Naive thymus-derived CD4-positive, alpha-beta T cell (primary cell): ENCODE results near the gene RHOH. TPM values are rescaled to one million over a fixed set of nuclear protein-coding genes. Genes with fewer than 3 reads are reported as not detected.
A peak's percentile ranks its signal among the peaks of the same experiment; 100 is the strongest.

Experiments
- ATAC-seq: fragments of 150-1000 bp; cut with Tn5 transposase; 2 replicates; pipeline ENCODE4 v1.10.0; 2021; ENCODE audit warnings: mild to moderate bottlenecking, moderate library complexity
- CTCF ChIA-PET: fragments of 350-600 bp; sonication (Branson Sonifier 250); formaldehyde crosslinking; loops from one replicate; lab custom pipeline; 2021; ENCODE audit warnings: antibody characterized with exemption; lab: Charles Lee
- POLR2A ChIA-PET: fragments of 350-600 bp; sonication (Branson Sonifier 250); formaldehyde crosslinking; loops from one replicate; lab custom pipeline; 2021; ENCODE audit warnings: antibody characterized with exemption, inconsistent platforms; lab: Charles Lee
- DNase-seq, 9 donors: peaks; one replicate each; pipeline versions ENCODE4 v3.0.0 to v3.0.0-alpha.2; 2020 to 2022; ENCODE audit warnings: mixed read lengths in 1 of 9
- H3K27ac ChIP-seq: one replicate; pipeline ENCODE4 v1.7.0; 2013; ENCODE audit warnings: mild to moderate bottlenecking, low read depth, low read length, moderate library complexity
- H3K27me3 ChIP-seq, 2 donors: one replicate each; pipeline ENCODE4 v1.7.0; 2013; ENCODE audit warnings: low read length in 2 of 2, mild to moderate bottlenecking in 2 of 2, moderate library complexity in 2 of 2; ENCODE audit not compliant: control insufficient read depth in 2 of 2, insufficient read depth in 2 of 2
- H3K36me3 ChIP-seq, 3 experiments: 1 replicate in 2 of 3; 2 replicates in 1 of 3; pipeline ENCODE4 v1.7.0; 2013; ENCODE audit warnings: low read length in 3 of 3, mild to moderate bottlenecking in 3 of 3, moderate library complexity in 1 of 3; ENCODE audit not compliant: insufficient read depth in 3 of 3, control insufficient read depth in 2 of 3
- H3K4me1 ChIP-seq, 2 donors: one replicate each; pipeline ENCODE4 v1.7.0; 2013; ENCODE audit warnings: low read length in 2 of 2, mild to moderate bottlenecking in 2 of 2, moderate library complexity in 1 of 2; ENCODE audit not compliant: control insufficient read depth in 2 of 2, insufficient read depth in 2 of 2
- H3K4me3 ChIP-seq: 2 replicates; pipeline ENCODE4 v1.7.0; 2013; ENCODE audit warnings: mild to moderate bottlenecking, low read length
- H3K9me3 ChIP-seq, 3 experiments: 1 replicate in 2 of 3; 2 replicates in 1 of 3; pipeline ENCODE4 v1.7.0; 2013; ENCODE audit warnings: low read length in 3 of 3; ENCODE audit not compliant: control insufficient read depth in 2 of 3
- H3K27ac Mint-ChIP-seq, 9 donors: one replicate each; pipeline ENCODE4 v1.8.0; 2020 to 2022; ENCODE audit warnings: mixed read lengths in 9 of 9, mild to moderate bottlenecking in 8 of 9, moderate library complexity in 5 of 9, inconsistent platforms in 2 of 9
- H3K27me3 Mint-ChIP-seq, 5 donors: one replicate each; pipeline ENCODE4 v1.8.0; 2021 to 2022; ENCODE audit warnings: mixed read lengths in 5 of 5, mild to moderate bottlenecking in 1 of 5
- H3K36me3 Mint-ChIP-seq, 5 donors: one replicate each; pipeline ENCODE4 v1.8.0; 2020 to 2022; ENCODE audit warnings: mixed read lengths in 5 of 5, mild to moderate bottlenecking in 3 of 5, inconsistent platforms in 1 of 5
- H3K4me1 Mint-ChIP-seq, 7 donors: one replicate each; pipeline ENCODE4 v1.8.0; 2020 to 2022; ENCODE audit warnings: mixed read lengths in 7 of 7, mild to moderate bottlenecking in 3 of 7, inconsistent platforms in 1 of 7
- H3K4me3 Mint-ChIP-seq, 10 donors: one replicate each; pipeline ENCODE4 v1.8.0; 2020 to 2022; ENCODE audit warnings: mild to moderate bottlenecking in 10 of 10, mixed read lengths in 10 of 10, moderate library complexity in 6 of 10, inconsistent platforms in 2 of 10
- H3K9me3 Mint-ChIP-seq, 11 donors: one replicate each; pipeline ENCODE4 v1.8.0; 2020 to 2022; ENCODE audit warnings: mixed read lengths in 11 of 11, mild to moderate bottlenecking in 4 of 11, inconsistent platforms in 1 of 11, moderate library complexity in 1 of 11
- intact Hi-C, 2 donors: fragments of 100-400 bp; cut with micrococcal nuclease; formaldehyde crosslinking; loops; one replicate each; pipeline ENCODE4 v1.15.1; 2023
- polyA plus RNA-seq, 2 donors: library from polyadenylated mRNA; unstranded; fragments of 300-500 nt; fragmentation: Illumina TruSeq; gene quantifications; one replicate each; pipeline ENCODE4 v1.2.3, GENCODE V29; 2021
- total RNA-seq, 6 experiments: library from RNA in 5 of 6; stranded (reverse) in 5 of 6; gene quantifications; 1 replicate in 5 of 6; 2 replicates in 1 of 6; pipeline ENCODE4 v1.2.3 and lab custom pipeline; 2021 to 2026

The RHOH gene
- total and polyA plus RNA-seq, 7 experiments from 2014 or later, result 160 to 479 (median 294) TPM

GRCh38 chr4:40157436-40157835, 39.4 kb upstream of the RHOH start:
- Mint-ChIP-seq H3K9me3 (peaks cover 0 to 4% (median 0%) of the 10 kb centered on the region in 11 donors), H3K4me1 (peaks cover 0 to 24% (median 19%) of the 10 kb centered on the region in 7 donors), H3K36me3 (peaks cover 7 to 30% (median 22%) of the 10 kb centered on the region in 5 donors), H3K27me3 (no peaks in the 10 kb centered on the region), H3K4me3 (no peak overlapping the region), H3K27ac (no peak overlapping the region)
- ATAC-seq, result no peak
- POLR2A ChIA-PET, result interaction anchor here (0.6 to 1.2 kb wide), 2 partner anchors 33 to 143 kb away, joined by 3 read pairs; no protein-coding TSS in a partner anchor
- intact Hi-C loops, result no loop called here
- DNase-seq, result no peak
- Histone ChIP-seq H3K27me3 (no peaks in the 10 kb centered on the region), H3K9me3 (no peaks in the 10 kb centered on the region), H3K36me3 (no peaks in the 10 kb centered on the region), H3K4me3 (no peak overlapping the region), H3K27ac (no peak overlapping the region), H3K4me1 (peaks cover 1 to 22% of the 10 kb centered on the region in 2 donors)
- CTCF ChIA-PET, result interaction anchor here (0.7 kb wide), 1 partner anchor 168 kb away, joined by 5 read pairs; no protein-coding TSS in a partner anchor

- ATAC-seq, result no peak
- peaks cover 0 to 13% (median 5%) of the 10 kb centered on the region in 7 donors for H3K4me1 Mint-ChIP-seq
- Histone ChIP-seq H3K9me3 (no peaks in the 10 kb centered on the region), H3K4me1 (no peaks in the 10 kb centered on the region), H3K36me3 (no peaks in the 10 kb centered on the region), H3K4me3 (no peak overlapping the region), H3K27me3 (no peaks in the 10 kb centered on the region), H3K27ac (no peak overlapping the region)
- H3K27me3 Mint-ChIP-seq, result no peaks in the 10 kb centered on the region
- H3K4me3 Mint-ChIP-seq, result no peak overlapping the region
- H3K36me3 Mint-ChIP-seq, result peaks cover 15 to 39% (median 34%) of the 10 kb centered on the region in 5 donors
- ChIA-PET POLR2A (interaction anchor here (0.8 to 1.0 kb wide), 2 partner anchors 21 to 34 kb away, joined by 3 read pairs; no protein-coding TSS in a partner anchor), CTCF (no interaction called here)
- H3K27ac Mint-ChIP-seq, result peak overlapping the region in 1 of 9 donors; percentile 54
- H3K9me3 Mint-ChIP-seq, result peaks cover 0 to 9% (median 0%) of the 10 kb centered on the region in 11 donors
- intact Hi-C loops, result no loop called here
- DNase-seq, result no peak
Observed at GRCh38 chr4:40160258-40160657, 36.6 kb upstream of the RHOH start.

GRCh38 chr4:40164459-40164858, 32.4 kb upstream of the RHOH start:
- no peaks in the 10 kb centered on the region for H3K27me3 Mint-ChIP-seq
- H3K9me3 Mint-ChIP-seq, result peaks cover 4 to 15% (median 7%) of the 10 kb centered on the region in 11 donors
- ChIA-PET CTCF (interaction anchor here (0.6 kb wide), 1 partner anchor 696 kb away, joined by 4 read pairs; no protein-coding TSS in a partner anchor), POLR2A (interaction anchor here (0.8 to 1.1 kb wide), 2 partner anchors 33 to 83 kb away, joined by 3 read pairs; no protein-coding TSS in a partner anchor)
- H3K36me3 ChIP-seq, result no peaks in the 10 kb centered on the region
- H3K4me3 ChIP-seq, result no peak overlapping the region
- H3K27ac ChIP-seq, result no peak overlapping the region
- peaks cover 11 to 51% (median 46%) of the 10 kb centered on the region in 5 donors for H3K36me3 Mint-ChIP-seq
- ATAC-seq (no peak), DNase-seq (no peak)
- H3K4me1 ChIP-seq, result no peaks in the 10 kb centered on the region
- H3K27ac Mint-ChIP-seq, result peak overlapping the region in 2 of 9 donors; percentile 8 to 20
- intact Hi-C loops, result no loop called here
- no peak overlapping the region for H3K4me3 Mint-ChIP-seq
- H3K27me3 ChIP-seq, result no peaks in the 10 kb centered on the region
- H3K9me3 ChIP-seq, result peaks cover 0 to 3% (median 0%) of the 10 kb centered on the region in 3 experiments
- H3K4me1 Mint-ChIP-seq, result peaks cover 0 to 25% (median 8%) of the 10 kb centered on the region in 7 donors

- Histone ChIP-seq H3K27ac (no peak overlapping the region), H3K4me3 (no peak overlapping the region), H3K9me3 (peaks cover 0 to 3% (median 0%) of the 10 kb centered on the region in 3 experiments), H3K36me3 (no peaks in the 10 kb centered on the region), H3K27me3 (no peaks in the 10 kb centered on the region), H3K4me1 (no peaks in the 10 kb centered on the region)
- no peak for ATAC-seq
- H3K4me1 Mint-ChIP-seq, result peaks cover 0 to 29% (median 12%) of the 10 kb centered on the region in 7 donors
- H3K9me3 Mint-ChIP-seq, result peaks cover 4 to 15% (median 7%) of the 10 kb centered on the region in 11 donors
- ChIA-PET POLR2A (interaction anchor here (0.5 to 1.0 kb wide), 3 partner anchors 18 to 70 kb away, joined by 3 to 4 read pairs (median 4); no protein-coding TSS in a partner anchor), CTCF (no interaction called here)
- H3K27ac Mint-ChIP-seq, result no peak overlapping the region
- intact Hi-C loops, result no loop called here
- peaks cover 11 to 46% (median 40%) of the 10 kb centered on the region in 5 donors for H3K36me3 Mint-ChIP-seq
- no peak overlapping the region for H3K4me3 Mint-ChIP-seq
- H3K27me3 Mint-ChIP-seq, result no peaks in the 10 kb centered on the region
- no peak for DNase-seq
Observed at GRCh38 chr4:40165916-40166315, 30.9 kb upstream of the RHOH start.

- no peak overlapping the region for H3K27ac Mint-ChIP-seq
- DNase-seq, result no peak
- peaks cover 0 to 3% (median 0%) of the 10 kb centered on the region in 3 experiments for H3K9me3 ChIP-seq
- H3K4me3 ChIP-seq, result no peak overlapping the region
- H3K27me3 ChIP-seq, result no peaks in the 10 kb centered on the region
- no peak for ATAC-seq
- peaks cover 5 to 36% (median 24%) of the 10 kb centered on the region in 5 donors for H3K36me3 Mint-ChIP-seq
- POLR2A ChIA-PET, result no interaction called here
- CTCF ChIA-PET, result no interaction called here
- no peaks in the 10 kb centered on the region for H3K27me3 Mint-ChIP-seq
- intact Hi-C loops, result no loop called here
- no peak overlapping the region for H3K4me3 Mint-ChIP-seq
- peaks cover 5 to 38% (median 21%) of the 10 kb centered on the region in 7 donors for H3K4me1 Mint-ChIP-seq
- no peak overlapping the region for H3K27ac ChIP-seq
- H3K36me3 ChIP-seq, result no peaks in the 10 kb centered on the region
- H3K9me3 Mint-ChIP-seq, result peaks cover 0 to 14% (median 7%) of the 10 kb centered on the region in 11 donors
- H3K4me1 ChIP-seq, result peaks cover 0 to 4% of the 10 kb centered on the region in 2 donors
Observed at GRCh38 chr4:40168070-40168469, 28.8 kb upstream of the RHOH start.

GRCh38 chr4:40170588-40170987, 26.2 kb upstream of the RHOH start:
- ChIA-PET POLR2A (interaction anchor here (1.0 to 1.9 kb wide), 2 partner anchors 17 to 44 kb away, joined by 3 to 5 read pairs; no protein-coding TSS in a partner anchor), CTCF (interaction anchor here (0.8 to 1.3 kb wide), 2 partner anchors 21 to 147 kb away, joined by 3 to 5 read pairs; no protein-coding TSS in a partner anchor)
- intact Hi-C loops, result no loop called here
- no peak overlapping the region for H3K4me3 Mint-ChIP-seq
- peaks cover 0 to 3% (median 0%) of the 10 kb centered on the region in 3 experiments for H3K9me3 ChIP-seq
- no peak overlapping the region for H3K4me3 ChIP-seq
- peaks cover 0 to 14% (median 6%) of the 10 kb centered on the region in 11 donors for H3K9me3 Mint-ChIP-seq
- DNase-seq (no peak), ATAC-seq (no peak)
- no peak overlapping the region for H3K27ac Mint-ChIP-seq
- peaks cover 0 to 8% of the 10 kb centered on the region in 2 donors for H3K4me1 ChIP-seq
- H3K27me3 Mint-ChIP-seq, result no peaks in the 10 kb centered on the region
- peaks cover 0 to 25% (median 20%) of the 10 kb centered on the region in 5 donors for H3K36me3 Mint-ChIP-seq
- H3K36me3 ChIP-seq, result no peaks in the 10 kb centered on the region
- no peaks in the 10 kb centered on the region for H3K27me3 ChIP-seq
- no peak overlapping the region for H3K27ac ChIP-seq
- H3K4me1 Mint-ChIP-seq, result peaks cover 14 to 36% (median 23%) of the 10 kb centered on the region in 7 donors
